GM19328 (cell line): ENCODE measurements around the gene PSMA7.
"Not testable (repeated sequence)": the region's sequence is repeated elsewhere in the genome, so short reads cannot be mapped to it uniquely, and the experiment has no call there.

Experiments
- ATAC-seq: cut with Tn5 transposase; IDR thresholded peaks from one replicate; pipeline ENCODE4 v1.9.1; 2021; ENCODE audit warnings: mild to moderate bottlenecking, moderate library complexity; ENCODE audit not compliant: unreplicated experiment

Gene PSMA7

DNA sequence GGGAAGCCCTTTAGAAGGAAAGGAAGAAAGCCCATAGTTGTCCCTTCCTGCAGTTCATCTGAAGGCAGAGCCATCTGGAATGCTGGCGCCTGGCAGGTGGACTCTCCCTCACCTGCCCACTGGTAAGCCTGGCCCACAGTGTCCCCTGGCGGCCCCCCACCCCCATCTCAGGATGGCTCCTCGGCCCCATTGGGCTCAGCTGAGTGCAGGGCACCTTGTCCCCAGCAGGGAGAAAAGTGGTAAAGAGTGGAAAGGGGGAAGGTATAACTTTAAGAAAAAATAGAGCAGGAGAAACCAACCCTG is 13.0 kb upstream of the PSMA7 start:
- no peak for ATAC-seq

- ATAC-seq: no peak
Measured at GRCh38 chr20:62155428-62156253, 12.4 kb upstream of the PSMA7 start.

DNA sequence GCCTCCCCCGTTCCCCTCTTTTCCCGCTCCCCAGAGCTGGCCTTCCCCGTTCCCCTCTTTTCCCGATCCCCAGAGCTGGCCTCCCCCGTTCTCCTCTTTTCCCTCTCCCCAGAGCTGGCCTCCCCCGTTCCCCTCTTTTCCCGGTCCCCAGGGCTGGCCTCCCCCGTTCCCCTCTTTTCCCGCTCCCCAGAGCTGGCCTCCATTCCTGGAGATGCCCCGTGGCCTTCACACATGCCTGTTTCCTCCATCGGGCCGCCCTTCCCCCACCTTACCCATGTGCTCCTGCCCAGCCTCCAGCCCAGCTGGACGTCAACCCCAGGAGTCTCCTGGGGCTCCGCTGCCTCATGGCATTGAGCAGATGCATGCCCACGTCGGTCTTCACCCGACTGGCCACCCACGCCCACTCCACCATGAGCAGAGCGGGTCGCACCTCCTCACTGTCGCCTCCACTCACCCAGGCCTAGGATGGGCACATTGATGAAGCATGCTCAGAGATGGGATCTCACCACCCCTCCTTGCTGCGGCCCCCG is 8.7 kb upstream of the PSMA7 start:
- ATAC-seq: no peak

DNA sequence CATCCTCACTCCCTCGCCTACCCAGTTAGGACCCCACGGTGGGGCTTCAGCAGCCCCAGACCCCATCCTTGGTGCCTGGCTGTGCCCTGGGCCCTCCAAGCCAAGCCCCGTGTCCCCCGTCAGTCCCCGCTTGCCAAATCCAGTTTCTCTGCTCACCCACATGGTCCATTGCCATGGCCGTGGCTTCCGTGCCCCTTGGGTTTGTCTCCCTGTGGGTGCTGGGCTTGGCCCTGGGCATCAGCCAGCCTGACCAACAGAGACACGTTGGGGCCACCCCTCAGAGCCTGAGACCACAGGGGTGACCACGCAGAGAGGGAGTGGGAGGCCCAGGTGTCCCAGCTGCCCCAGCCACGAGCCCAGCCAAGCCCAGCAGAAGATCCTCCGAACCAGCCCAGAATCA is 8.0 kb upstream of the PSMA7 start:
- ATAC-seq: no peak

GRCh38 chr20:62150310-62150575 is 7.0 kb upstream of the PSMA7 start:
- no peak for ATAC-seq

GRCh38 chr20:62149532-62150309 is 6.5 kb upstream of the PSMA7 start:
- ATAC-seq: no peak

- no peak for ATAC-seq
Measured at GRCh38 chr20:62148908-62149314, 5.7 kb upstream of the PSMA7 start.

DNA sequence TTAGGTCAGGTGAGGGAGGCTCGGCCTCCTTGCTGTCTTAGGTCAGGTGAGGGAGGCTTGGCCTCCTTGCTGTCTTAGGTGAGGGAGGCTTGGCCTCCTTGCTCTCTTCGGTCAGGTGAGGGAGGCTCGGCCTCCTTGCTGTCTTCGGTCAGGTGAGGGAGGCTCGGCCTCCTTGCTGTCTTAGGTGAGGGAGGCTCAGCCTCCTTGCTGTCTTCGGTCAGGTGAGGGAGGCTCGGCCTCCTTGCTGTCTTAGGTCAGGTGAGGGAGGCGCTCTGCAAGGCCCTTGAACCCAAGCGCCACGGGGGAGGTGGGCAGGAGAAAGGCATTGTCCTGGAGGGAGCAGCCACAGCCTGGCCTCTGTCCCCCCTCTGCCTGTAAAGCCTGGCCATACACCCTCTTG is 5.2 kb upstream of the PSMA7 start:
- ATAC-seq: not testable (repeated sequence)

- ATAC-seq: no peak
Measured at GRCh38 chr20:62147528-62147927, 4.3 kb upstream of the PSMA7 start.

- no peak for ATAC-seq
Measured at GRCh38 chr20:62147125-62147524, 3.9 kb upstream of the PSMA7 start.

DNA sequence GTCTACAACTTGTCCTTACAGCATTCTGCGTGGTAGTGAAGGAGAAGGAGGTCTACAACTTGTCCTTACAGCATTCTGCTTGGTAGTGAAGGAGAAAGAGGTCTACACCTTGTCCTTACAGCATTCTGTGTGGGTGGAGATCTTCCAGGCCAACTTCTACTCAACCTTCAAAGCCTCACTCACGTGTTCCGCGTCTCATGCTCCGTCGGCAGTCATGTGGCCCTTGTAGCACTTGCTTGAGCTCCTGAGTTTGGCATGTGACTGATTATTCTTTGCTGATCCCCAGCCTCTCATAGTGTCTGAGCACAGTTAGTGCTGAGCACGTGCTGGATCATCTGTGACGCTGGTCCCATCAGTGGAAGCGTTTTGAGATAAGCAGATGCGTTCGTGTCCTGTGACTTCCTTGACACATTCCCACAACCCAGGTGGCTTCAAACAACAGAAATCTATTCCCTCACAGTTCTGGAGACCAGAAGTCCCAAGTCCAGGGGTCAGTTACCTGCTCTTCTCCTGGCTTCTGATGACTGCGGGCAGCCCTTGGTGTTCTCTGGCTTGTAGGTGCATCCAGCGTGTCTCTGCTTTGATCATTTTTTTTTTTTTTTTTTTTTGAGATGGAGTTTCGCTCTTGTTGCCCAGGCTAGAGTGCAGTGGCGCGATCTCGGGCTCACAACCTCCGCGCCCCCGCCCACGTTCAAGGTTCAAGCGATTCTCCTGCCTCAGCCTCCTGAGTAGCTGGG is 3.0 kb upstream of the PSMA7 start:
- ATAC-seq: no peak

GRCh38 chr20:62145688-62146018 is 2.5 kb upstream of the PSMA7 start:
- no peak for ATAC-seq

DNA sequence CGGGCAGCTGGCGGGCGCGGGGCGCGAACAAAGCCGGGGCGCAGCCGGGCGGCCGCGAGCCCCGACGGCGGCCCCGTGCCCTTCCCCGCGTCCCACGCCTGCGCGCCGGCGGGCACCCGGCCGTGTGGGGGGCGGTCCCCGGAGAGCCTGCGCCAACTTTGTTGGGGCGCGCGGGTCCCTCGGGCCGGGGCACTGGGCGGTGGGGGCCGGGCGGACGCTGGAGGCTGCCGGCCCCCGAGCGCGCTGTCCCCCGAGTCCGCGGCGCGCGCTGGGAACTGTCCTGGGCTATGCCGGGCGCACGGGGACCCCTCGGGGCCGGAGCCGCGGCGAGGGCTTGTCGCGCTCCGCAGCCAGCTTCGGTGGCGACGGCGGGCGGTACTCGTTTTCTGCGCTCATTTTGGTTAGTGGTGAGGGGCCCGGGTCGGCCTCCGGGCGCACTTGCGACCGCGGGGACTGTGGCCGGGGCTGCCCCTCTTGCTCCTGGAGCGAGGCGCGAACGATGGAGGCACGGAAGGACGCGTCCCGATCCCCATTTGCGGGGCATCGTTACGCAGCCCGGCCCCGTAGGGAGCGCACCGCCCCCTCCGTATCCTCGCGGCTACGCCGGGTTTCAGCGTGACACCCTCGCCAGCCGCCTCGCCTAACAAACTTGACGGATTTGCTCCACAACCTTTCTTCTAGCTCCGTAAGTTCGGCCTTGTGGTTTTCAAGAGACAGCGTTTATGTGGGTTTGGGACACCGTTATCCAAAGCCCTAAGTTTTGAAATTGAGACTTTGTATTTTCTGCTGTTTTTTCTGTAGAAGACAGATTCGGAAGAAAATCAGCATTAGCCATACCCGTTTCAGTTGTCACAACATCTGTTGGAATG is 997 bp upstream of the PSMA7 start:
- peak; percentile 35 for ATAC-seq

GRCh38 chr20:62142252-62143080 is 728 bp downstream of the PSMA7 start:
- ATAC-seq: peak; percentile 4

- ATAC-seq: no peak
Measured at GRCh38 chr20:62141397-62142251, 1.6 kb downstream of the PSMA7 start.

GRCh38 chr20:62141043-62141396 is 2.2 kb downstream of the PSMA7 start:
- ATAC-seq: no peak

GRCh38 chr20:62139636-62140035 is 3.6 kb downstream of the PSMA7 start:
- ATAC-seq: no peak

GRCh38 chr20:62138912-62139311 is 4.3 kb downstream of the PSMA7 start:
- ATAC-seq: no peak

DNA sequence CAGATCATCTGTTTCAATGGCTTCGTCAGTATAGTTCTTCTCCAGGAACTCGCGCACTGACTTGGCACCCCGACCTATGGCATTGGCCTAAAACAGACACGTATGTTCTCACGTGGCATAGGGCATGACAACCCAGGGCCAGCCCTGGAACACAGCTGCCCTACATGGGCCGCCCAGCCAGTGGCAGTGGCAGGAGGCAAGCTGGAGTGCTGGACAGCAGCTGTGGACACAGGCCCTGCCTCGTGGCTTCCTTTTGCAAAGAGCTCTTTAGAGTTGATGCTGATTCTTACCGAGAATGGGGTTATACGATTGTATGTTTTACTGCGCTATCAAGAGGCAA is 5.0 kb downstream of the PSMA7 start:
- no peak for ATAC-seq
